Measurements from ENCODE around the gene OR10R2.

The OR10R2 gene

DNA sequence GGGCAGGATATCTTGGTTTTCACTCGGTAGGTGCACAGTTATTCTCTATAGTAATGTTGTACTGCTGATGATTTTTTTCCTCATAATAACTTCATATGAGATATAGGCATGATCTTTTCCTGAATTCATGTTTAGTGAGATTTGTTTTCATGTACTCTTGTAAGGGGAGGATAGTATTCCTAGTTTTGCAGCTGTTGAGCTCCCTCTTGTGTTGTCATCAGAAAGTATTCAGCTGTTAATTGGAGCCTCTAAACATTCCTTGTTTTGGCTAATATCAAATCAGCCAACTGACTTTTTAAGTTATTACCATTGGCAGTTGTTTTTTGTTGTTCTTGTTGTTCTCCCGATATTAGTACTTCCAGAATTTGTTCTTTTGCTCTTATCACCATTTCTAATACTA, 24.4 kb downstream of the OR10R2 start:
- in situ Hi-C loops (cut with MboI; ENCODE audit: low sequenced_read_pairs, unreplicated experiment): no loop called here
- TF ChIP-seq, protein P1, sequence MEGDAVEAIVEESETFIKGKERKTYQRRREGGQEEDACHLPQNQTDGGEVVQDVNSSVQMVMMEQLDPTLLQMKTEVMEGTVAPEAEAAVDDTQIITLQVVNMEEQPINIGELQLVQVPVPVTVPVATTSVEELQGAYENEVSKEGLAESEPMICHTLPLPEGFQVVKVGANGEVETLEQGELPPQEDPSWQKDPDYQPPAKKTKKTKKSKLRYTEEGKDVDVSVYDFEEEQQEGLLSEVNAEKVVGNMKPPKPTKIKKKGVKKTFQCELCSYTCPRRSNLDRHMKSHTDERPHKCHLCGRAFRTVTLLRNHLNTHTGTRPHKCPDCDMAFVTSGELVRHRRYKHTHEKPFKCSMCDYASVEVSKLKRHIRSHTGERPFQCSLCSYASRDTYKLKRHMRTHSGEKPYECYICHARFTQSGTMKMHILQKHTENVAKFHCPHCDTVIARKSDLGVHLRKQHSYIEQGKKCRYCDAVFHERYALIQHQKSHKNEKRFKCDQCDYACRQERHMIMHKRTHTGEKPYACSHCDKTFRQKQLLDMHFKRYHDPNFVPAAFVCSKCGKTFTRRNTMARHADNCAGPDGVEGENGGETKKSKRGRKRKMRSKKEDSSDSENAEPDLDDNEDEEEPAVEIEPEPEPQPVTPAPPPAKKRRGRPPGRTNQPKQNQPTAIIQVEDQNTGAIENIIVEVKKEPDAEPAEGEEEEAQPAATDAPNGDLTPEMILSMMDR (IDR thresholded peaks at IDR 0.05; ENCODE audit: borderline replicate concordance, control extremely low read depth, extremely low read depth, insufficient read depth, missing control alignments): peak; percentile 25
- peak; percentile 7 for DNase-seq (ENCODE audit: low spot score)

GRCh38 chr1:158506369-158506987, 34.5 kb downstream of the OR10R2 start:
- TF ChIP-seq, protein P1 (IDR thresholded peaks at IDR 0.05; ENCODE audit: borderline replicate concordance, control extremely low read depth, extremely low read depth, insufficient read depth, missing control alignments): peak; percentile 71
- DNase-seq (ENCODE audit: low spot score): peak; percentile 10
- in situ Hi-C loops (cut with MboI; ENCODE audit: low sequenced_read_pairs, unreplicated experiment): loop anchor here (10.0 to 25.0 kb wide), 2 partner anchors 269 to 498 kb away; partner anchors contain the start of gene IFI16

GRCh38 chr1:158507511-158507910, 35.5 kb downstream of the OR10R2 start:
- in situ Hi-C loops (cut with MboI; ENCODE audit: low sequenced_read_pairs, unreplicated experiment): loop anchor here (10.0 to 25.0 kb wide), 2 partner anchors 270 to 497 kb away; partner anchors contain the start of gene IFI16
- DNase-seq (ENCODE audit: low spot score): no peak
- TF ChIP-seq, protein P1 (IDR thresholded peaks at IDR 0.05; ENCODE audit: borderline replicate concordance, control extremely low read depth, extremely low read depth, insufficient read depth, missing control alignments): no peak

DNA sequence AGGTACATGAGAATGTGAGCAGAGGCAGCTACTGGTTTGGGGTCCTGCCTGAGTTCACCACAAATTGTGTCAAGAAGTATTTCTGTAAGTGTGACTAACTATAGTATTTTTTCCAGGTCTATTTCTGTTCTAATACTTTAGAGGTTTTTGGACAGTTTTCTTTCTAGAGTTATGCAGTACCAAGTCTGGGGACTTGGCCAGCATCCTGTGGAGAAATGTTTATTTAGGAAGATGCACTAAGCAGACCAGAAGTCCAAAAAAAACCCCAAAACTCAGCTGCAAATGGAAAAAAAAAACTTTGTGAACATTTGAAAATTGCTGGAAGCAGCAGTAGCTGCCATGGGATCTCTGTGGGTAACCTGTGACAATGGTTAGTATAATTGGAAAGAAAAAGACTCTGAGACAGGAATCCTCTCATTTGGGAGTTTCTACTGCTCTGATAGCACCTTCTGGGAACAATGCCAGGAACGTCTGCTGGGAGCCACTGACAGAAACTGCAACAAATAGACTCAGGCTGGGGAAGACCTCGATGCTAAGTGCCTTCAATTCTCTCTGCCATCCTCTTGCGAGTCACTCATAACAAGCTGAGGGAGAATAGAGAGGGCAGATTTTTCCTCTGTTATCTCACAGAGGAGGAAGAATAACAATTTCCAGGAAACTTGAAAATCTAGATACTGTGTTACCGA, 37.6 kb downstream of the OR10R2 start:
- TF ChIP-seq, protein P1 (IDR thresholded peaks at IDR 0.05; ENCODE audit: borderline replicate concordance, control extremely low read depth, extremely low read depth, insufficient read depth, missing control alignments): no peak
- in situ Hi-C loops (cut with MboI; ENCODE audit: low sequenced_read_pairs, unreplicated experiment): loop anchor here (10.0 to 25.0 kb wide), 2 partner anchors 272 to 495 kb away; partner anchors contain the start of gene IFI16

GRCh38 chr1:158516966-158517365, 44.9 kb downstream of the OR10R2 start:
- in situ Hi-C loops (cut with MboI; ENCODE audit: low sequenced_read_pairs, unreplicated experiment): loop anchor here (25.0 kb wide), 1 partner anchor 280 kb away; no protein-coding TSS in a partner anchor
- DNase-seq (ENCODE audit: low spot score): no peak
- TF ChIP-seq, protein P1 (IDR thresholded peaks at IDR 0.05; ENCODE audit: borderline replicate concordance, control extremely low read depth, extremely low read depth, insufficient read depth, missing control alignments): no peak

More for the DNA sequence above, 37.6 kb downstream of the OR10R2 start:
- no peak for DNase-seq (ENCODE audit: low spot score)

DNA sequence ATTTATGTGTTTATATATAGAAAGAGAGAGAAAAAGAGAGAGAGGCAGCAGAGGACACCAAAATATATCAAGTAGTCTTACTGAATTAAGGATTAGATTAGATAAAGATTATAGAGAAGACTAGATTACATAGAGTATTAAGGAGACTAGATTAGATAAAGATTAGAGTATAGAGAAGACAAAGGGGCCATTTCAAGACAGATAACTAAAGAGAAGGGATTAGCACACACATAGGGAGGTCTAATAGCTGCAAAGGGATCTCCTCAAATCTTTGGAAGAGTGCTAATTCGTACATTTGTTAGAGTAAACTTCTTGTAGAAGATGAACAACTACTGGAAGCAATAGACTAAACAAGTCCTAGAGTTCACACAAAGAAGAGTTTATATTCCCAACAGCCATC, 48.0 kb downstream of the OR10R2 start:
- TF ChIP-seq, protein P1 (IDR thresholded peaks at IDR 0.05; ENCODE audit: borderline replicate concordance, control extremely low read depth, extremely low read depth, insufficient read depth, missing control alignments): no peak
- no peak for DNase-seq (ENCODE audit: low spot score)
- in situ Hi-C loops (cut with MboI; ENCODE audit: low sequenced_read_pairs, unreplicated experiment): loop anchor here (25.0 kb wide), 1 partner anchor 283 kb away; no protein-coding TSS in a partner anchor

All from GM13976 (cell line).